ENCODE results near the gene CTCF. TPM values are rescaled to one million over a fixed set of nuclear protein-coding genes. Genes with fewer than 3 reads are reported as not detected.

Gene CTCF
- total and polyA plus RNA-seq, 10 donors = 24.4 to 67.7 (median 48.6) TPM

DNA sequence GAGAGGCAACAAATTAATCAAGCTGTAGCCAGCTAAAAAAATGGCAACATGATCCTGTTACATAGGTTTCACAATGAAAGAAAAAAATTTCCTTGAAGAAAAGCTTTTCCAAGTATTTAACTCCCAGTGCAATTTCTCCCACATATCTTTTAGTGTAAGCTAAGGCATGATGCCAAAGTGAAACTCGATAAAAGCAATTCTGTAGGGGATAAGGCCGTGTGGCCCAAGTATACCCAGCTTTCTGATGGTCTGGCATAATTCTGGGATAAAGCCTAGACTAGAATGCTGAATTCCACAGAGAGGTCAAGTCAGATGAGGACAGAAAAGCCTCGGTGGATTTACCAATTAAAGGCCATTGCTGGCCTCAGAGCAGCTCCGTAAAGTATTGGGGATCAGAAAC lies 36.2 kb downstream of the CTCF start:
- Histone ChIP-seq H3K36me3 (peaks cover 0 to 31% (median 11%) of the 10 kb centered on the region in 6 donors), H3K4me1 (peaks cover 0 to 56% (median 6%) of the 10 kb centered on the region in 6 donors), H3K27ac (no peak overlapping the region), H3K27me3 (replicated peaks in 1 of 7) (no peaks in the 10 kb centered on the region), H3K9me3 (no peaks in the 10 kb centered on the region), H3K4me3 (no peak overlapping the region)
- DNase-seq = no peak
- no peak for TF ChIP-seq POLR2A (IDR thresholded peaks at IDR 0.05)
- TF ChIP-seq, protein P1, sequence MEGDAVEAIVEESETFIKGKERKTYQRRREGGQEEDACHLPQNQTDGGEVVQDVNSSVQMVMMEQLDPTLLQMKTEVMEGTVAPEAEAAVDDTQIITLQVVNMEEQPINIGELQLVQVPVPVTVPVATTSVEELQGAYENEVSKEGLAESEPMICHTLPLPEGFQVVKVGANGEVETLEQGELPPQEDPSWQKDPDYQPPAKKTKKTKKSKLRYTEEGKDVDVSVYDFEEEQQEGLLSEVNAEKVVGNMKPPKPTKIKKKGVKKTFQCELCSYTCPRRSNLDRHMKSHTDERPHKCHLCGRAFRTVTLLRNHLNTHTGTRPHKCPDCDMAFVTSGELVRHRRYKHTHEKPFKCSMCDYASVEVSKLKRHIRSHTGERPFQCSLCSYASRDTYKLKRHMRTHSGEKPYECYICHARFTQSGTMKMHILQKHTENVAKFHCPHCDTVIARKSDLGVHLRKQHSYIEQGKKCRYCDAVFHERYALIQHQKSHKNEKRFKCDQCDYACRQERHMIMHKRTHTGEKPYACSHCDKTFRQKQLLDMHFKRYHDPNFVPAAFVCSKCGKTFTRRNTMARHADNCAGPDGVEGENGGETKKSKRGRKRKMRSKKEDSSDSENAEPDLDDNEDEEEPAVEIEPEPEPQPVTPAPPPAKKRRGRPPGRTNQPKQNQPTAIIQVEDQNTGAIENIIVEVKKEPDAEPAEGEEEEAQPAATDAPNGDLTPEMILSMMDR (IDR thresholded peaks at IDR 0.05 in 8 of 11, conservative IDR thresholded peaks at IDR 0.05 in 3 of 11) = no peak
- no peak for TF ChIP-seq POLR2AphosphoS5 (IDR thresholded peaks at IDR 0.05)
- 89 to 94% (median 92%) methylated on average over 4 of the region's 4 CpGs for WGBS, 5 donors
- intact Hi-C loops (cut with DNase I; ENCODE audit: low total_unique reads) = no loop called here

DNA sequence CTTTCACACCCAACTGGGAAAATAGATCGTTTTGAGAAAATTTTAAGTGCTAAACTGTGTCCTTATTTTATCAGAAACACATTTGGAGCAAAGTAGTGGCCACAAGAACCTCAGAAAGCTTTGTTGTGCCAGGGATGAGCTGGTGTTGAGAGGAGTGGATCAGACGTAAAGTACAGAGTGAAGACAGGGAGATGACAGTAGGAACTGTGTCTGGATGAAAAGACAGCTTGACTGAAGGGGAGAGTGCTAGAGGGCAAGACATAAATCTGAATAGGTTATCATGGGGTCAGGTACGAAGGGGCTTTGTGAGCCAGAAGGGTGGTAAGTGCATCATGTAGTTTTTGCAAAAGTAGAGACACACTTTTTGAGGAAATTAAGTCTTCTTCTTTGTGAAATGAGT lies 43.3 kb downstream of the CTCF start:
- WGBS, 5 donors = 88 to 89% (median 88%) methylated on average over 3 of the region's 3 CpGs
- Histone ChIP-seq H3K9me3 (no peaks in the 10 kb centered on the region), H3K27ac (no peak overlapping the region), H3K27me3 (replicated peaks in 1 of 7) (no peaks in the 10 kb centered on the region), H3K4me1 (peaks cover 0 to 71% (median 11%) of the 10 kb centered on the region in 6 donors), H3K36me3 (peaks cover 0 to 9% (median 1%) of the 10 kb centered on the region in 6 donors), H3K4me3 (no peak overlapping the region)
- TF ChIP-seq, protein P1 (IDR thresholded peaks at IDR 0.05 in 8 of 11, conservative IDR thresholded peaks at IDR 0.05 in 3 of 11) = no peak
- no peak for TF ChIP-seq POLR2A (IDR thresholded peaks at IDR 0.05)
- TF ChIP-seq POLR2AphosphoS5 (IDR thresholded peaks at IDR 0.05) = no peak
- DNase-seq = no peak
- intact Hi-C loops (cut with DNase I; ENCODE audit: low total_unique reads) = no loop called here

DNA sequence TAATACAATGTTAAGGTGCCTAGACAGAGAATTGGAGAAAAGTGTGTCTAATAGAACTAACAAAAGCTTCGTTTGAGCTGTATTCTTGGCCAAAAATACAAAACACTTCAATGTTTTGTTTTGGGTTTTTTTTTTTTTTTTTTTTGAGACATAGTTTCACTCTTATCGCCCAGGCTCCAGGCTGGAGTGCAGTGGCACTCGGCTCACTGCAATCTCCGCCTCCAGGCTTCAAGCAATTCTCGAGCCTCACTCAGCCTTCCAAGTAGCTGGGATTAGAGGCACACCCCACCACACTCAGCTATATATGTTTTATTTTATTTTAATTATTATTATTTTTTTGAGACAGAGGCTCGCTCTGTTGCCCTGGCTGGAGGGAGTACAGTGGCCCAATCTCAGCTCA lies 44.3 kb downstream of the CTCF start:
- Histone ChIP-seq H3K36me3 (peaks cover 0 to 19% (median 10%) of the 10 kb centered on the region in 6 donors), H3K4me1 (peaks cover 0 to 62% (median 11%) of the 10 kb centered on the region in 6 donors), H3K9me3 (no peaks in the 10 kb centered on the region), H3K4me3 (no peak overlapping the region), H3K27ac (no peak overlapping the region), H3K27me3 (replicated peaks in 1 of 7) (no peaks in the 10 kb centered on the region)
- intact Hi-C loops (cut with DNase I; ENCODE audit: low total_unique reads) = no loop called here
- no peak for DNase-seq
- WGBS, 5 donors = 82 to 97% (median 87%) methylated on average over 6 of the region's 6 CpGs
- TF ChIP-seq POLR2AphosphoS5 (IDR thresholded peaks at IDR 0.05) (no peak), POLR2A (IDR thresholded peaks at IDR 0.05) (no peak)
- TF ChIP-seq, protein P1 (IDR thresholded peaks at IDR 0.05 in 8 of 11, conservative IDR thresholded peaks at IDR 0.05 in 3 of 11) = no peak

DNA sequence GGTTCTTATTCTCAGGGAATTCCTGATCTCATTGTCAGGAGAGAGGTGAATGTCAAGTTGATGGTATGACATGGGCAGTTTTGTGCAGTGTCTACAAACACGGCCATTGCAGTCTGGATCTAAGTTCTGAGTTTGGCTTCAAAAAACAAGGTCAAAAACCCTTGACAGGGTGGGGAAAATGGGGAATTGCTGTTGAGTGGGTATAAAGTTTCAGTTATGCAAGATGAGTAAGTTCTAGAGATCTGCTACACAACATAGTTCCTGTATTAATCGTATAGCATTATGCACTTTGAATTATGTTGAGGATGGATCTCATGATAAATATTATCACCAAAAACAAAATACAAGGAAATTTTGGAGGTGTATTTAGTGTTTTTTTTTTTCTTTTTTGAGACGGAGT lies 46.0 kb downstream of the CTCF start:
- TF ChIP-seq, protein P1 (IDR thresholded peaks at IDR 0.05 in 8 of 11, conservative IDR thresholded peaks at IDR 0.05 in 3 of 11) = no peak
- no peak for TF ChIP-seq POLR2AphosphoS5 (IDR thresholded peaks at IDR 0.05)
- Histone ChIP-seq H3K36me3 (peaks cover 0 to 36% (median 28%) of the 10 kb centered on the region in 6 donors), H3K27me3 (replicated peaks in 1 of 7) (no peaks in the 10 kb centered on the region), H3K4me1 (peaks cover 0 to 46% (median 9%) of the 10 kb centered on the region in 6 donors), H3K9me3 (no peaks in the 10 kb centered on the region), H3K4me3 (no peak overlapping the region), H3K27ac (no peak overlapping the region)
- intact Hi-C loops (cut with DNase I; ENCODE audit: low total_unique reads) = no loop called here
- 51 to 79% (median 66%) methylated on average over 3 of the region's 3 CpGs for WGBS, 5 donors
- no peak for DNase-seq

All from spleen (tissue), 11 donors.